HG02938 (cell line): Measurements from ENCODE around the gene ZNF69.
"Not testable (repeated sequence)": the region's sequence is repeated elsewhere in the genome, so short reads cannot be mapped to it uniquely, and the experiment has no call there.

Source experiments
- ATAC-seq: cut with Tn5 transposase; IDR thresholded peaks from one replicate; pipeline ENCODE4 v1.9.1; 2021; ENCODE audit warnings: mild to moderate bottlenecking, moderate library complexity; ENCODE audit not compliant: unreplicated experiment

Gene ZNF69

DNA sequence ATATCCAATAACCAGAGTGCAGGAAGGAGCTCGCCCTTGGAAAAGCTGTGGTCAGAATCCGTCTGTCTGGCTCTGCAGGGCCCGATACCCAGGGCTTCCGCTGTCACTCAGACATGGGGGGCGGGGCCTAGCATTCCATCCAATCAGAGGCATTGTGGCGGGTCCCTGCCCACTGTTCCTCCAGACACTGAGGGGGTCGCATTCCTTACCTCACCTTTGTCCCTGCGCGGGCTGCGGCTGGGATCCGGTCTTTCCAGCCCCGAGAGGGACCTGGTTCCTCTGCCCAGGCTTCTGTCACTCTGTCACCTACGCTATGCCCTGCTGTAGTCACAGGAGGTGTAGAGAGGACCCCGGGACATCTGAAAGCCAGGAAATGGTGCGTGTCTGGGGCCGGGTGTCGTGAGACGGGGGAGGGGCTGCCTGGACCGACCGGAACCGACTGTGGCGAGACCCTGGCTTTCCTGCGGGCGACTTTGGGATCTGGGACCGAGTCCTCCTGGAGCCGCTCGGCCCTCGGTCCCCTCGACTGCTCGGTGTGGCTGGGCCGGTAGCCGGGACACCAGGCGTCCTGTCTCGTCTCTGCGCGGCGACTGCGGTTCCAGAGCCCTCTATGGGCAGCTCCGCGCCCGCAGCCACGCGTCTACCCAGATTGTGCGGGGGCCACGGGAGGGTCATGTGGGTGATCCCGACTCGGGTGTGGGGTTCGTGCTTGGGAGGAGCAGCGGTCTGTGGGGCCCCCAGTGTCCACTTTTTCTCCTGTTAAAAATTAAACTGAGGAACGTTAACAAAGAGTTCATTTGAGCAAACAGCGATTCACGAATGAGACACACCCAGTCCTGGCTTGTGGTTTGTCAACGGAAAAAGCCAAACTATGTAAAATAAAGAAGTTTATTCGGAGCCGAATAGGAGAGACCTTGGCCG is at the start of gene ZNF69:
Gene ZNF69, plus strand, starts transcription at position 172 of the 921 bp plus-strand sequence. Its CDS starts 142 bp downstream, at position 314.
- no peak for ATAC-seq

DNA sequence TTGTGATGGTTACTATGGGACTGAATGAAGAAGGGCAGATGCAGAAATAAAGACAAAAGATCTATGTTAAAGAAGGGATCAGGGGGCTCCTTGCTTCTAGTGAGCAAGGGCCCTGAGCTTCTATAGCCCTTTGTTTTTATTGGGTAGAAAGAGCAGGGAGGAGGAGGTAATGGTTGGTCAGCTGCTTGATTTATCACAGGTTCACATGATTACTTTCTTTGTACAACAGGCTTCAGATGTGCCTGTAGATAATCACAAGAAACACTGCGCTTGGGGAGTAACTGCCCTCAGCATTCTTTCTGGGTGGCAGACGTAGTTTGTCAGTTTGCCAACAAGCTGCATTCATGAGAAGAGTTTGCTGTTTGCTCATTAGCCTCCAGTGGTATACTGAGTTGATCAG is 43.9 kb upstream of the ZNF69 start:
- no peak for ATAC-seq

DNA sequence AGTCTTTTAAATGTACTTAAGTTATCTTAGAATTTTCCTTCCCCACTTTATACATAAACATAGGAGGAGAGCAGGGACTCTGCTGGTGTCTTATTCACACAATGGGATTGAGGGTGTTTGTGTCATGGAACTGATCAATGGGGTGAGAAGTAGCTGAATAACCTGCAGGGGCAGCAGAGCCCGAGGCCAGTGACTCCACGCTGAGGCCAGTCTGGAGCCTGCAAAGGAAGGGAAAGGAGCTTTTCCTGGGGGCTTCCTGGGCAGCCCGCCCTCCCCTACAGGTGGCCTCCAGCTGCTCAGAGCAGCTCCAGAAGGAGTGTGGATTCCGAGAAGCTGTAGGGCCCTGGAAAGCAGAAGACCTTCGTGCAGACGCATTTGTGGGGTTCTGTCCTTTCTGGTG is 40.0 kb upstream of the ZNF69 start:
- not testable (repeated sequence) for ATAC-seq

- ATAC-seq, result no peak
These were observed 39.4 kb upstream of the ZNF69 start for GRCh38 chr19:11848200-11848593.

DNA sequence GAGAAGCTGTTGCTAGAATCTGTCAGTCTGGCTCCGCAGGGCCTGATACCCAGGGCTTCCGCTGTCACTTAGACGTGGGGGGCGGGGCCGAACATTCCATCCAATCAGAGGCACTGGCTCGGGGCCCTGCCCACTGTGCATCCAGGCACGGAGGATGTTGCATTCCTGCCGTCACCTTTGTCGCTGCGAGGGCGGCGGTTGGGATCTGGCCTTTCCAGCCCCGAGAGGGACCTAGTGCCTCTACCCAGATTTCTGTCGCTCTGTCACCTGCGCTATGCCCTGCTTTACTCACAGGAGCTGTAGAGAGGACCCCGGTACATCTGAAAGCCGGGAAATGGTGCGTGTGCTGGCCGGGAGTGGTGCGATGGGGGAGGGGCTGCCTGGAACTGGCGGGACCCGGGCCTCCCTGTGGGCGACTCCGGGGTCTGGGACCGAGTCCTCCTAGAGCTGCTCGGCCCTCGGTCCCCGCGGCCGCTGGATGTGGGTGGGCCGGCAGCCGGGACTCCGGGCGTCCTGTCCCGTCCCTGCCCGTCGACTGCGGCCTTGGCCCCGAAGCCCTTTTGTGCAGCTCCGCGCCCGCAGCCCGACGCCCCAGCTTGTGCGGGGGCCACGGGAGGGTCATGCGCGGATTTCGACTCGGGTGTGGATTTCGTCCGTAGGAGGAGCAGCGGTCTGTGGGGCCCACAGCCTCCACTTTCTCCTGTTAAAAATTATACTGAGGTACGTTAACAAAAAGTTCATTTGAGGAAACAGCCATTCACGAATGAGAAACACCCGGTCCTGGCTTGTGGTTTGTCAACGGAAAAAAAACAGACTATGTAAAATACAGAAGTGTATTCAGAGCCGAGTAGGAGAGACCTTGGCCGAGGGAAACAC is 38.8 kb upstream of the ZNF69 start, which contains the start of gene ZNF439:
Gene ZNF439, plus strand, starts transcription at position 133 of the 876 bp plus-strand sequence. Its CDS starts 142 bp downstream, at position 275.
- no peak for ATAC-seq

DNA sequence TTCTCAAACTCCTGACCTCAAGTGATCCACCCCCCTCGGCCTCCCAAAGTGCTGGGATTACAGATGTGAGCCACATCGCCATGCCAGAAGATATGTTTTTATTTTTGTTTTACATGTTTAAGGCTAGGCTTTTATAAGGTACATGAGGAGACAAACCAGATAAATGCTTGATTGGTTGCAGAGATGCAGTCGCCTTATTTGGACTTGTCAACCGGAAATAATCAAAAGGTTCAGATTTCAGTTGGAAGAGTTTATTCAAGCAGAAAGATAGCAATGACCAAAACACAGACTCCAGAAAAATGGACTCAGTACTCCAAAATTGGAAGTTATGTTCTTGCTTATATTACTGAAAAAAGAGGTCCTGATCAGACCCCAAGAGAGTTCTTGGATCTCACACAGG is 37.3 kb upstream of the ZNF69 start:
- ATAC-seq, result not testable (repeated sequence)

GRCh38 chr19:11853358-11853757 is 34.2 kb upstream of the ZNF69 start:
- no peak for ATAC-seq

DNA sequence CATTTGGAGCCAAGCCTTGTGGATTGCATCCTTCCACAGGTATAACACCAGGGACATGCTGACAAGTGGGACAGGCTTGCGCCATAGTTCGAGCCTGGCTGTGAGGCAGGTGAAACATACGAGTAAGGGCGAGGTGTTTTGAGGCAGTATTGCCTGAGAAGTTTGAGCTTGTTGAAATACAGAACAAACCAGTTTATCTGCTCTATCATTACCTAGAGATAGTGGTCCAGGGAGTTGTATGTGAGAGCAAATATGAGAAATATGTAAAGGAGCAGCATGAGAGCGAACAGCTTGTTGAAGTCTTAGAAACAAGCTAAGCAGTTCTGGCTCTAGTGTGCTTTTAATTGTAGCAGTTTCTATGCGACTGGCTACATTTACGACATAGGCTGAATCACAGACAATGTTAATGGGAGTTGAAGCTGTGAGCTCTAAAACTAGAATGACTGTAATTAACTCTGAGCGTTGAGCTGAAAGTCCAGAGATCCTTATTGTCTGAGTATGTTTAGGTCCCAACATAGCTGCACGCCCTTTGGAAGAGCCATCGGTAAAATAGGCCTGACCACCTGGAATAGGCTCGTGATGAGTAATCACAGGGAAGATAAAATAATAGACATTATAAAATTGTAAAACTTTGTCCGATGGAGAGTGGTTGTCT is 30.9 kb upstream of the ZNF69 start:
- no peak for ATAC-seq

- no peak for ATAC-seq
These were observed 26.9 kb upstream of the ZNF69 start for GRCh38 chr19:11860721-11861120.

DNA sequence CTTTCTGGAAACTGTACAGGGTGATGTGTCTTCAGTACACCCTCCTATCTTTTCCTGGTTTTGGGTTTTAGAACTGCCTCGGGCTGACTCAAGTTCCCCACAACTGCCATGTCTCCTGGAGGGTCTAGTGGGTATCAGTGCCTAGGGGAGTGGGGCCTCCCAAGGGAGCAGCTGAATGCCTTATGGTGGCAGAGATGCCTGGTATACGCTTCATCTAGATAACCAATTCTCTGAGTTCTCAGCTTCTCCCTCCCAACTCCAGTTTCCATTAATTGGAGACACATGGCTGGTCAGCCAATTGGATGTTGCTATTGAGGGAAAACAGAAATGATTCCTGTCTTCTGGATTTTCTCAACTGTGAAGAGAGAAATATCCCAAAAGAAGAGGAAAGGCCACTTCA is 26.3 kb upstream of the ZNF69 start:
- no peak for ATAC-seq

DNA sequence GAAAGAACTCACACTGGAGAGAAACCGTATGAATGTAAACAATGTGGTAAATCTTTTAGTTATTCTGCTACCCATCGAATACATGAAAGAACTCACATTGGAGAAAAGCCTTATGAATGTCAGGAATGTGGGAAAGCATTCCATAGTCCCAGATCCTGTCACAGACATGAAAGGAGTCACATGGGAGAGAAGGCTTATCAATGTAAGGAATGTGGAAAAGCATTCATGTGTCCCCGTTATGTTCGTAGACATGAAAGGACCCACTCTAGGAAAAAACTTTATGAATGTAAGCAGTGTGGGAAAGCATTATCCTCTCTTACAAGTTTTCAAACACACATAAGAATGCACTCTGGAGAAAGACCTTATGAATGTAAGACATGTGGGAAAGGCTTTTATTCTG is 19.8 kb upstream of the ZNF69 start:
- ATAC-seq, result not testable (repeated sequence)

GRCh38 chr19:11868188-11868587 is 19.4 kb upstream of the ZNF69 start:
- ATAC-seq, result no peak

DNA sequence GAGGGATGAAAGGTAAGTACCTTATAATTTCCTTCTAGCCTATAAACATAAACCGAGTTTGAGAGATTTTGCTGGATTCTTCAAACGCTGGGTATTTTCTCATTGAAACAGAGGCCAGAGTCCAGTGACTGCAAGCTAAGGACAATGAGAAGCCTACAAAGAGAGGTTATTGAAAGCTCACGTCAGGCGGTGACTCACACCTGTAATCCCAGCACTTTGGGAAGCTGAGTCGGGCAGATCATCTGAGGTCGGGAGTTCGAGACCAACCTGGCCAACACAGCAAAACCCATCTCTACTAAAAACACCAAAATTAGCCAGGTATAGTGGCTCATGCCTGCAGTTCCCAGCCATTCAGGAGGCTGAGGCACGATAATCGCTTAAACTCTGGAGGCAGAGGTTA is 15.0 kb upstream of the ZNF69 start:
- no peak for ATAC-seq

DNA sequence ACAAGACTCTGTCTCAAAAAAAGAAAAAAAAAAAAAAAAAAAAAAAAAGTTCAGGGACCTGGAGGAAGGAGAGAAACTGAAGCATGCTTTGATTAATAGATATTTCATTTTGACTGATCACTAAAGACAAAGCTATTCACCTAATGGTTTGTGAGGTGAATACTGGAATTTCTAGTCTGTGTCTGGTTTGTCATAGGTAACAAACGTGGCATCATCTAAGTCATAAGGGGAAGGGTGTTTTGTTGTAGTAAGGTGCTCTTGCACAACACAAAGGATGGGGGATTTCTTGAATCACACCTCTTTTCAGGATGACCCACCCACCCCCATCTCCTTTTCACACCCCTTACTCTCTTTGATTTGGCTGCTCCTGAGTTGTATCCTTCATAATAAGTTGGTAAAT is 13.8 kb upstream of the ZNF69 start:
- ATAC-seq, result no peak

GRCh38 chr19:11879687-11880266 is 7.8 kb upstream of the ZNF69 start:
- not testable (repeated sequence) for ATAC-seq

- no peak for ATAC-seq
These were observed 7.0 kb upstream of the ZNF69 start for GRCh38 chr19:11880598-11880997.

- ATAC-seq, result no peak
These were observed 6.3 kb upstream of the ZNF69 start for GRCh38 chr19:11881151-11881800.

DNA sequence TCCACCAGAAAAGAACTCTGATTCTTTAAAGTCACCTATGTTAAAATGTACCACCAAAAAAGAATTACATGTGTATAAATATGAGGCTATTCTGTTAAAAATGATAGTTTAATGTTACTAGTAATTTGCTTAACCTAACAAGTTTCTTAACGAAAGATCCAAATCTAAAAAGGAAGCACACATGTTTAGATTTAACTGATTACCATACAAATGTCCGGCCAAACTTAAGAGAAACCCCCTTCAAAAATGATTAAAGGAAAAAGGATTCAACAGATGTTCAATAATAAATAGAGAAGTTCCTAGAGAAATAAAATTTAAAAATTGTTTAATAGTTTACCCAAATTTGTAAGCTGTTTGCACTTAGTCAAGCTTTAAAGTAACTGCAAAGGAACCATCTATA is 5.0 kb upstream of the ZNF69 start:
- no peak for ATAC-seq

DNA sequence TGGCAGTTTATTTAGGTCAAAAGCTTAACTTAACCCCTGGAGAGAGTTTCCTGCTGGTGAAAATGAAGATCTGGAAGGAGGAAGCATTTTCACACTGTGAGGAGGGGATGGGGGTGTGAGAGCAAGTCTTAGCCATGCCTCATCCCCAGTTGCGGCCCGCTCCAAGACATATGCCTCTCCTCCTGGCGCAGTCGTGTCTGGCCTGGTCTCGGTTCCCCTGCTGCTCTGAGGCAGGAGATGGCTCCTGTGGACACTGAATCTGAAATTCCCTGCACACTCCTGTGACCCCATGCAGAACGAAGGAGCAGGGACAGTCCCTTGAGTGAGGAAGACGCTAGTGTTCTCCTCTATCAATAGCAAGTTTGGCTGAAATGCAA is 360 bp upstream of the ZNF69 start:
- no peak for ATAC-seq

- ATAC-seq, result not testable (repeated sequence)
These were observed 2.3 kb downstream of the ZNF69 start for GRCh38 chr19:11889901-11890300.
